KG1 (cell line): ENCODE measurements around the gene DUSP22.

Source experiments
- DNase-seq: peaks from one replicate; lab custom pipeline; 2025; lab: John Stamatoyannopoulos, UW

Gene DUSP22

DNA sequence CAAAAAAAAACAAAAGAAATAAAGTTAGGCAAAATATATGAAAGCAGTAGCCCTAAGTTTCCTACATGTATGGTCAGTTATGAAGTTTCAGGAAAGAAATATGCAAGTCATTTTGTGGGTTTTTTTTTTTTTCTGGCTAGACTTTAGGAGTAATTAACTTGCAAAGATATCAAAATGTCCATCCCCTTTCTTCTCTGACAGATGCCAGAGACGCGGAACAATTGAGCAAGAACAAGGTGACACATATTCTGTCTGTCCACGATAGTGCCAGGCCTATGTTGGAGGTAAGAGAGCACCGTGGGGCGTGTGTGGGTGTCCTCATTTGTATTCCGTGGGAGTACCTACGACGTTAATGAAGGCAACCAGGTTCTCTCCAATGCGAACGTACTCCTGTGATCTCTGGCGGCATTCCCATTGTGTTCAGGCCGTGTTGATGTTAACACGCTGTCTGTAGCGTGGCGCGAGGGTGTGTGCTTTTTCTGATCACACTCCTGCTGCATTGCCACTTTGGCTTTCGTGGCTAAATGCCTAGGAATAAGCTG is 19.5 kb downstream of the DUSP22 start:
- no peak for DNase-seq

DNA sequence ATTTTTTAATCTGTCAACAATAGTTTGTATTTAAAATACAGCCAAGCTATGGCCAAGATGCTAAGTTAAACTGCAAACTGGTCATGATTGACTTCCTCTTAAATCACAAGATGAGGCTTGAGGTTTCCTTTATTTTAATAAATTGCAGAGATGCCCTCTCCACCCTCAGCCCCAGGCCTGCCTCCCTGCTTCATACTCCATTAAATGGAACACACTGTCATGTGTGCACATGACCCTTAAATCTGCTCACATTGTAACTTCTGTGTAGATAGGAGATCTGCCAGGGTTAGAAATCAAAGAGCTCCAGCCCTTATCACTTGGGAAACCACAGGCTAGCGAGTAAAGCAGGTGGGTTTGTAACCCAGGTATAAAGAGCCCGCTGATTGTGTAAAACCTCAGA is 20.8 kb downstream of the DUSP22 start:
- no peak for DNase-seq

DNA sequence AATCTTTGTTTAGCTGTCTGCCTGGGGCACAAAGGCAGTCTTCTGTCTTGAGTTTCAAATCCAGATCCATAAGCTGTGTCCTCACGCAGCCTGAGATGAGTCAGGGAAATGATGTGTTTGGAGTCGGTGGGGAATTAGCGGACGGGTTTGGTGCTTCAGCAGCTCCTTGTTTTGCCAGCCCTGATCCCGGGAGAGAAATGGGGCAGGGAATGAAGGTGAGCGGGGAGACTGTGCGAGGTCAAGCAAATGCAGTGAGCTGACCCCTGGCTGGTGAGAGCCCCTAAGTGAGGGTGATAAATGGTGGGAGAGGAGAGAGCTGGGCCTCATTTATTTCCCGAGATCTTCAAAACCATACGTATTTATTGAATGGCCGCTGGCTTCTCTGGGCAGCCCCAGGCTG is 21.6 kb downstream of the DUSP22 start:
- DNase-seq = no peak

DNA sequence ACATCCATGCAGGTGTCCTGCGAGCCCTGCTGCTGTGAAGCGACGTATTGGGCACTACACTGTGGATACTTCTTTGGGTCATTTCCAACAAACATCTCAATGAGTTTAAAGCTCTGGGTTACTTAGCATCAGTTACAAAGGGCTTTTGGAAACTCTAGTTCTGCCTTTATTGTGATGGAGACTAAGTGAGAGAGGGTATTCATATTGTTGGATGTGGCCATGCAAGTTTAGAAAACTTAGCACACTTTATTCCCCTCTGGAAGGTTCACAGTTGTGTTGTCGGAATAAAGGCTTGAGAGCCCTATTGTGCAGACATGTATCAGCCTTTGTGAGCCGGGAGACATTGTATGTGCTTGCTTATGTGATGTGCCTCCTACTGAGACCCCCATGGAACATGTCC is 22.1 kb downstream of the DUSP22 start:
- DNase-seq = no peak

DNA sequence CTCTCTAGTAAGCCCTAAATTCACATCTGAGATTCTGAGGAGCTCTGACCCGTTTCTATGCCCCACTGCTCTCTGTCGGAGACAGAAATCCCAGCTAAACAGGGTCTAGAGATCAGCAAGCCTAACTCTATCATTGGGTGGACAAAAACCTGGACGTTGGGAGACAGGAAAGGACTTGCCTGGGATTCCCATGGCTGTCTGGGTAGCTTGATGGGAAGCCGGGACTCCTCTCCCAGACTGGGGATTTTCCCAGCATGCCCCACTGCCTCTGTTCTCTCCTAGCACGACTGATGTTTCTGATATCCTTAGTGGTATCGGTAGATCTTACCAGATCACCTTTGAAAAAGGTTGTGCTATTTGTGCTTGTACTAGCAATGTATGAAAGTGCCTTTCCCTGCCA is 22.9 kb downstream of the DUSP22 start:
- DNase-seq = no peak

DNA sequence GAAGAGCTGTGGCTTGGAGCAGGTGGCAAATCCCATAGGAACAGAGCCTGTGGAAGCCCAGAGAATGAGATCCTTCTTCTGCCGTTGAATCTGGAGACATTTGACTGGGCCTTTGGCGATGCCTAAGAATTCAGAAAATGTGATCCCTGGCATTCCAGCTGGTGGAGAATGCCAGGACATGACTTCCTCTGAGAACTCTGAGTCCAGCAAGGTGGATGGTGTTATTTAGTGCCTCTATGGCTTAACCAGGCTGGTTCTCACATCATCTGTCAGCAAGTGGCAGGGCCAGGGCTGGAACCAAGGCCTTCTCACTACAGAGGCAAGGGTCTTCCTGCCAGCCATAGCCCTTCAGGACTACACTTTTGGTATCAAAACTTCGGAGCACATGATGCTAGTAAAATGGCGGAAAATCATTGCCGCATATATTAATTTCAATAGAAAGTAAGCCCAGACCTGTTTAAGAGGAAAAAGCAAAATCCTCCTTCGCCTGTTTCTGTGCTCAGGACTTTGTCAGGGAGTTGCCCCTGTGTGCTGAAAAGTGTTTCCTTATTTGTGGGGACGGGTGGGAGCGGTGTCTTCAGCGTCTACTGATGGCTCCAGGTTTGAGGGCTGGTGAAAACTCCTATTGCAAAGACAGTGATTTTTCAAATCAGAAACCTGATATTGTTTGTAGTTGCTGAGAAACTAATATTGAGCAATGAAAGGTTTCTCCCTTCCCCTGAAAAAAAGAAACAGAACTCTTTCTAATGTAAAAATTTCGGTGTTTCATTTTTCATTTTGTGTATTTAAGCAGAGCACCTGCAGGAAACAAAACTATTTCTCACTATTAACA is 23.9 kb downstream of the DUSP22 start:
- no peak for DNase-seq

DNA sequence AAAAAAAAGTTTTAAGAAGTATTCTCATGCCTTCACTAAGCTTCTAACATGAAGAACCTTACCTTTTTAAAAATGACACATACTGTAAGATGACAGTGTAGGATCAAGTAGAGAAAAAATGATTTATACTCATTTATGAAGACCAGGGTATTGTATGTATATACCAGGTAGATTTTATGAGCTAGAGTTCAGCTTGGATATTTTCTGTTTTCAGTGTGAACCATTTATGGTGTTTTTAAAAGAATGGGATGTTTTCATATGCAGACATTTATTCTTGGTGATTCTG is 24.4 kb downstream of the DUSP22 start:
- no peak for DNase-seq

DNA sequence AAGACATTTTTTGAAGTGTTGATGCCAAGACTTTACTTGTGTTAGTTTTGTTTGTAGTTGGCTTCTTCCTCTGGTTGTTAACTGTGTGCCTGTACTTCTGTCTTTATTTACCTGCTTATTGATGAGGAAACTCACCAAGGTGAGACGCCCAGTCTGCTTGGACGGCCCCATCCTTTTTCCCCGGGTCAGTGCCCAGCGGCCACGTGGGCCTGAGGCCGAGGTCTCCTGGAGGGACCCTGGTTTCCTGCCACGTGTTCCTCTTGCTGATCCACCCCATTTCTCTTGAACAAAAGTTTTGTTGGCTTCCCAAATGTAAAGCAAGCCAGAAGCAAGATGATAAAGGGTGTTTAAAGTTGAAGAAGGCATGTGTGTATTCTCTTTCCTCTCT is 24.8 kb downstream of the DUSP22 start:
- DNase-seq = no peak

DNA sequence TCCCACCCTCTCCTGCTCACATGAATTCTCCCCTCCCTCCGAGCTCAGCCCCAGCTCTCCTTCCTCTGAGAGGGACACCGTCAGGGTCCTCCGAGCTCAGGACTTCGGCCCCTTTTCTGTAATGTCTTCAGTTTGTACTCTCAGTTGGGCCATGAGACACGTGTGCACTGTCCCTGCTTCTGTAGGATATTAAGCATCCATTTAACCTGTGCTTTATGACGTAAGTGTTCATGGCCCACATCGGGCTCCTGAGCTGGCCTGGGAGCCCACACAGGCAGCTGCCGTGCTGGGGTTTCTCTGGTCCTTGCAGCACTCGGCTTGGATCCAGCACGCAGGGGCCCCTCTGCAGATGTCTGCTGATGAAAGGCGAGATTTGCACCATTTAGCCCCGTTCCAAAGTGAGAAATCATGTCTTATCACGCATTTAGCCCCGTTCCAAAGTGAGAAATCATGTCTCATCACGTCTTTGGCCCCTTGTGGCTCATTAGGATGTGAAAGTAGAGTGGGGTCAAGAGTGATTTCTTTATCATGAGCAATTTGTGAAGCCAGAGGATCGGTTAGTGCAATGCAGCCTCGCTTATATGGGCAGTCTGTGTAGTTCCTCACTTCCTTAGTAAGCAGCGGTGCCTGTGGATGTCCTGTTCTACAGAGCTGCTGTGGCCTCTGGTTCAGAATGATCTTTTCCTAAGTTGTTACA is 25.3 kb downstream of the DUSP22 start:
- no peak for DNase-seq

DNA sequence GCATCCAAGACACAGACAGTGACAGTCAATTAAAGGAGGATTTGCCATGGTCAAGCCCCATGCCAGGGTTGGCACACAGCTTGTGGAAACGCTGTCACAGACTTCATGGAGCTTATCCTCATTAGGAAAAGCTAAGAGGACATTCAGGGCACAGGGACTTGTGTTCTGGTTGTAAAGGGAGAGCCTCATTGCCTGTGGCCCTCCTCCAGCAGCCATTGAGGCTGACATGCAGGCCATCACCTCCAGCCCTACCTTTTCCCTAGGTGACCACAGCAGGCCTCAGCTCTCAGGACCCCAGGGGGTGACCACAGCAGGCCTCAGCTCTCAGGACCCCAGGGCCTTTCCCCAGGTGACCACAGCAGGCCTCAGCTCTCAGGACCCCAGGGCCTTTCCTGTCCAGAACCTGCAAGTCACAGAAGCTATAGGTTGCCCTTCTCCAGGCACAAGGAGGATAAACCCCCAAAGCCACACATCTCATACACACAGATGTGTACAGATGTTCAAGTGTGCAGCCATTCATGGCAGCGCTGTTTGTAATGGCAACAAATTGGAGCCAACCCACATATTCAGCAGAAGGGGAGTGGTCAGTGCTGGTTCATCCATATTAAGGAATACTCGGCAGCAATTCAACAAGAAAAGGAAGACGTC is 26.1 kb downstream of the DUSP22 start:
- no peak for DNase-seq

DNA sequence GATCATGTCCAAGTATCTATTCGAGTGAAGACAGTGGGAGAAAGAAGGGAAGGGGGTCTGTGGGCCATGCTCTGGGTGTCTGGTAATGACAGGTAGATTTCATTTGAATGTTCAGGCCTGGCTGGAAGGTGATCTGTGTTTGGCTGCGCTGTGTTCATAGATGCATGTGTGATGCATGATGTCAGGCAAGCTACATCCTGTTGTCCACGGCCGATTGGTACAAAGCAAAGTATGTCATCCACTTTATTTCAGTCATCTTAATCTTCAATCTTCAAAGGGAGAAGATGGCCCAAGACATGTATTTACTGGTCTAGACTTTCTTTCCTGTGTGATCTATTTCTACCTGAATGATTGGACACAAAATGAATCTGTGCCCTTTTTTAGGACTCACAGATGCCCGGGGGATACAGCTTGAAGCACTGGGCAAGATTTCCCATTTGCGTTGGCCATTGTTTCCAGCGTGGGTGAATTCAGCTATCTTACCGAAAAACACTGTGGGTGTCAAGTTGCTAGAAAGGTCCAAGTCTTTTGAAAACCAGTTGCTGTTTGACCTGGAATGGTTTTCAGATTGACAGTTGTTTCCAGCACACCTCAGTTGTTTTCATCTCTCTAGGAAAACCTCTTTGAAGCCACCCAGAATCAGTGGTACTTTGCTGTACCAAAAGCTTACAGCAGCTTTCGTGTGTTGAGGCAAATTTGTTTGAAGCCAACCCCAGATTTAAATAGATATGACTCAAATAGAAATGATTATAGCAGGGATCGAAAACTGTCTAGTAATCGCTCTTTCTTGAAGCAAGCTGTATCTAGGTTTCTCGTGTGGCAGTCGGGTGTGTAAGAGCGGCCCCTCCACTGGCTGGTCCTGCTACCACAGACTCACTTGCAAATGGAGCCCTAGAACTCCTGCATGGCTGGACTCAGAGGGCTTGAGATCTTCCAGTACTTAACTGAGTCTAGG is 27.2 kb downstream of the DUSP22 start:
- no peak for DNase-seq

DNA sequence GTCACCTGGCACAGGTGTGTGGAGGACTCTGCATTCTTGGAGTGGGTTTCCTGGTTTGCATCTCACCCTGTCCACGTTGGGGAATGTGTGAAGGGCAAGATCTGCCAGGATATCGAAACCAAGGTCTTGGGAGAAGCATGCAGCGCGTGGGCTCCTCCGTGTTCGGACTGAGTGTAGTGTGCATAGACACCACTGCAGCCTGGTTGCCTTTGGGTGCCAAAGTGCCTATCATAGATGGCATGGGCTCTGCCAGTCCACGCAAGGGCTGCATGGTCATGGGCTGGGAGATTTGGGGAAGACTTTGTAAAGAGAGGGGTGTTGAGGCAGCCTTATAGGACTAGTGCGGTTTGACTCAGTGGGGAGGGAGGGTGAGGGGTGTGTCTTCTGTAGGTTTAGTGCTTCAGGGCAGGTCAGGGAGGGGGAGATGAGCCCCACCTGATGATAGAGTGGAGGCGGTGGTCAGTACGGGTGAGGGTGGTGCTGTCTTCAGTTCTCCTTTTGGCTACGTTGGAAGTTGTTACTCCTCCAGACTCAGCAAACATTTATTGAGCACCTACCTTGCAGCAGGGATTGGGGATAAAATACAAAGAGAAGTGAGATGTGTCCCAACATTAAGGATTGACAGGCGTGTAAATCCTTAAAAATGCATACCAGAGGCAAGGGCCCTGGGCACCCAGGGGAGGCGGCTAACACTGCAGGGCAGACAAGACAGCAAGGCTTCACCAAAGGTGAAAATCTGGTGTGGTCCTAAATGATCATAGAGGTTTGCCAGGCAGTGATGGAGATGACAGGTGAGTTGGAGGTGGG is 28.3 kb downstream of the DUSP22 start:
- no peak for DNase-seq

DNA sequence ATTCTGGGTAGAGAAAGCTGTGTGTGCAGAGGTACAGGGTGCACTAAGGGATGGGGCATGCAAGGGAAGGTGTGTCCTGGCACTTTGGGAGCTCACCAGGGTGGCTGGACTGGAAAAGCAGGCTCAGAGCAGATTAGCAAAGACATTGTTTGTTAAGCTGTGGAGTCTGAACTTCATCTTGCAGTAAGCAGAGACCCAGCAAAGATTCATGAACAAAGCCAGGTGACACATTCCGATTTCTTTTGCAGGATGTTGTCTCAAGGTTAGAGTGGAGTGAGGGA is 28.8 kb downstream of the DUSP22 start:
- no peak for DNase-seq

DNA sequence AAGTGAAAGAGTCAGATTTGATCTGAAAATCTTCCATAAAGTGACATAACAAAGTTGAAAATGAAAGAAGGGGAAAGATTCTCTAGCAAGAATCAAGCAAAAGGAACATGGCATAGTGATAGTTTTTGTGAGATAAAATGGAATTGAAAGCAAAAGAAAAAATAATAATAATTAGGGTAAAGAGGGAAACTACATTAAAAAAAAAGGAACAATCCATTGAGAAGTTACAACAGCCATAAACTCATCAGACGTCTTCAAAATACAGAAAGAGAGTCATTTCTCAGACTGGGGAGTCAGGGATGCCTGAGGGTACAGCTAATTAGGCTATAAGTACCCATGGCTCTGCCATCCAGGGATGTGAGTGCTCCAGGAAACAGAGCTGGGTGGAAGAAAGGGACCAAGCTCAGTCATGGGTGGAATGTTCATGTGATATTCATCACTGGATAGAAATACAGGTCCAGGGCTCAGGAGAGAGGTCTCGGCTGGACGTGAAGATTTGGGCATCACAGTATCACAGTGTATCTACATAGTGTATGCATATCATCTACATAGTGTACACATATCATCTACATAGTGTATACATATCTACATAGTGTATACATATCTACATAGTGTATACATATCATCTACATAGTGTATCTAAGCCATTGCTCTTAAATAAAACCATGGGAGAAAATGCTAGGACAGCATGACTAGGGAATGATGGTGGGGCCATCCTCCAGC is 29.4 kb downstream of the DUSP22 start:
- DNase-seq = no peak

DNA sequence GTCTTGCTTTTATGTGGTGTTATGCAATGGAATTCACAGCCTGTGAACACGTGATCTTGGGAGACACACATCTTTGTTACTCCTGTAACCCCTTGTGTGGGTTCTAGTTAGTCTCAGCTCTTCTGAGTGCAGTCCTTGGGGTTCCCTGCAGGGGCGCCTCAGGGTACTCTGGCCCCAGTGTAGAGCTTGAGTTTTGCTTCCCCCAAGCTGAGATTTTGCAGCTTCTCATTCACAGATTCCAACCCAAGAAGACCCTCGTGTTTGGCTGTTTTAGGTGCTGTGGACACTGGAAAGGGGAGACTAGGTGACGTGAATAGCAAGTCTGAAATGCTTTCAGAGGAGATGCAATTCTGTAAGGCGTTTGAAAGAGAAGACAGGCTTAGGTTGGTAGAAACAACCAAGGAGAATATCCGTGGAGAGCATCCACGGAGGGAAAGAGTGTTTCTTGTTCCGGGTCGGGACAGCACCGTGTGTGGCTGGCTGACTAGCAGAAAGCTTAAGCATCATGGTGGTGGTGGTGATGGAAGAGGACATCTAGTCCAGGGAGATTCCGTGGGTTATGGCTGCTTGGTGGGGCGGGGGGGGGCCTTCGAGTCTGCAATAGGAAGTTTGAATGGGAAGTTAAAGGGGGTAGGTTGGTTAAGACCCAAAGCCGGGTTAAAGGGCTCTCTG is 30.1 kb downstream of the DUSP22 start:
- no peak for DNase-seq

DNA sequence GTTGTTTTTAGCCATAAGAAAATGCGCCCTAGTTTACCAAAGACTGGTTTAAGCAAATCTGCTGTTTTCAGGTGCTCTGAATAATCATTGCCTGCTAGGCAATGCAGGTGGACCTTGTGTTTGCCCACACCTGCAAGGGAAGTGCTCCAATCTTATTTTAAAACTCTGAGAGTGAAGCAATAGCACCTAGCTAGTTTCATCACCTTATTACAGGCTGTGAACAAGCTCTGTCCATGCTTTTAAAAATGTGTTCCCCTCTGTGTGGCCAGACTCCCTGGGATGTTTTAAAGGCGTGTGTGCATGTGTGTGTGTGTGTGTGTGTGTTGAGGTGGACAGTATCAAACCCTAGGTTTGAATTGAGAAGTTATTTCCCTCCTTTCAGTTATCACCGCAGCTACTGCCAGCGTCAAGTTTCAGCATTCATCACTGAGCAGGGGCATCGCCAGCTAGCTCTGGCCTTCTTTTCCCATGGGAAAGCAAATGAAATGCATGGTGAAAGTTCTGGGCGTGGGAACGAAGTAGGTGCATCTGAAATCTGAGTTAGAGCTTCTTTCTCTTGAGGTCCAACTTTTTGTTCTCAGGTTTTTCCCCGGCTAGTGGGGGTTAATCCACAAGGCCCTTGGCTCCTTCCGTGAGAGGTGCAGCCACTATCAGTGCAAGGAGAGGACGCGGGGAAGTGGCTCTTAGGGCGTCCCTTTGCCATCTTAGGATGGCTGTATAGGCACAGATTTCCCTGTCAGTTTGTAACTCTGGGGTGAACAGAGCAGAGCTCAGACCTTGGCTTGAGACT is 30.8 kb downstream of the DUSP22 start:
- no peak for DNase-seq

DNA sequence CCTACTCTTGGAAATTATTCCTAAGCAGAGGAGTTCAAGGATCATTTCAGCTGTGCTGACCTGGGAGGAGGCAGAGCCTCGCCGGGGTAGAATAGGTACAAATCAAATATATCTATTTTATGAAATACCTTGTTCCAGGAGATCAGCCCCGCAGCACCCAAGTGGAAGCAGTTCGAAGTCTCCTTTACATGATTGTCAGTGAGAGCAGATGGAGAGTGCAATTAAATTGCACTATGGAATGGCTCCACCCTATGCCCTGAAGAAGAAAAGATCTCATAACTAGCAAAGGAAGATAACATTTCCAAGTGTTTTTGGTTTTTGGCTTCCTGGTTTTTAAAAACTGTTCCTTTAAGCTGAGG is 31.4 kb downstream of the DUSP22 start:
- DNase-seq = no peak

DNA sequence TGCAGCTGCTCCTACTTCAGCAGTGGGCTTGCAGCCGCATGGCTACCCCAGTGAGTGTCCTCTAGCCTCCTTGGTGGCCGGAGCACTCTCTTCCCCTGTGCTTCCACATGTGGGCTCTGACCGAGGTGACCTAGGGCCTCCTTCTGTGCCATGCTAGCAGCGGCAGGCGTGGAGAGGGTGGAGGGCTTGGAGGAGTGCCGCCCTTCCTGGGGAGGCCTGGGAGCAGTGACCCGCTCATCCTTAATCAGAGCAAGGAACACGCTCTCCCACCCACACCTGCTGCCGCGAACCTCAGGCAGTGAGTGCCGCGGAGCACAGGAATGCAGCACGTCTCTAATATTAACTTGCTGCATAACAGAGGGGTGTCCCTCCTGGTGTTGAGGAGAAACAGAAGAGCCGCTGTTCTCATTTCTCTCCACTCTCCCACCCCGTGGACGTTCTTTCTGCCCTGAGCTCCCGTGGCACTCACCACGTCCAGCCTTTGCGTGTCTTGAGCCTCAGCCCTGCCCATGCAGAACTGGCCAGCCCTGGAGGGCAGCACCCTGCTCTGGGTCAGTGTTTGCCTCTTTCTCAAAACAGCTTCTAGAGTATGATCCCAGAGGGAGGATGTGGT is 31.9 kb downstream of the DUSP22 start:
- DNase-seq = no peak

DNA sequence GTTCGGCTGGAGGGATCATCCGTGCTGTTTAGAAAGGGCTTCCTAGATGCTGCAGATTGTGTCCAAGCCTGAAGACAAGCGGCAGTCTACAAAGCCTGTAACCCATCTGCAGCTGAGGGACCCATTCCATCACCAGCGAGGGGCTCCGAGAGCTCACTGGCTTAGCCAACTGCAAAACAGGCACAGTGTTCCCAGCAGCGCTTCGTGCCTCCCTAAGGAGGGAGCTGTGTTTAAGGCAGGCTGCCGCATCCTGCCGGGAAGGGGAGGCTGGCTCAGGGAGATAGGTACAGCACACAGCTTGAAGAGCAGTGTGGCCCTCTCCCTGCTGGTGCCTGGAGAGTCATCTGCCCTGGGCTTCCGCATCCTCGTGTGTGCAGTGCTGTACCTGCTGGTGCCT is 32.4 kb downstream of the DUSP22 start:
- no peak for DNase-seq
